Ishikawa (cell line): ENCODE data around the gene NBAS.

Experiments used
- CEBPB ChIP-seq: IDR thresholded peaks from 2 replicates; pipeline ENCODE4 v1.6.1; 2012
- CREB1 ChIP-seq: IDR thresholded peaks from 2 replicates; pipeline ENCODE4 v1.6.1; 2012; ENCODE audit warnings: low read depth
- EGR1 ChIP-seq: IDR thresholded peaks from 2 replicates; pipeline ENCODE4 v1.6.1; 2012
- EP300 ChIP-seq: IDR thresholded peaks from 2 replicates; pipeline ENCODE4 v1.6.1; 2012; ENCODE audit warnings: borderline replicate concordance
- FOXM1 ChIP-seq: IDR thresholded peaks from 2 replicates; pipeline ENCODE4 v1.6.1; 2012; ENCODE audit warnings: low read depth, borderline replicate concordance
- MAX ChIP-seq: IDR thresholded peaks from 2 replicates; pipeline ENCODE4 v1.6.1; 2012
- NFIC ChIP-seq: IDR thresholded peaks from 2 replicates; pipeline ENCODE4 v1.6.1; 2012
- RAD21 ChIP-seq: IDR thresholded peaks from 2 replicates; pipeline ENCODE4 v1.6.1; 2012; ENCODE audit warnings: low read depth
- REST ChIP-seq: IDR thresholded peaks from 2 replicates; pipeline ENCODE4 v1.6.1; 2012; ENCODE audit warnings: low read depth, mild to moderate bottlenecking
- TAF1 ChIP-seq: IDR thresholded peaks from 2 replicates; pipeline ENCODE4 v1.6.1; 2012; ENCODE audit warnings: low read depth, mild to moderate bottlenecking
- TCF12 ChIP-seq: IDR thresholded peaks from 2 replicates; pipeline ENCODE4 v1.6.1; 2012; ENCODE audit warnings: low read depth
- TEAD4 ChIP-seq: IDR thresholded peaks from 2 replicates; pipeline ENCODE4 v1.6.1; 2012
- USF1 ChIP-seq: IDR thresholded peaks from 2 replicates; pipeline ENCODE4 v1.6.1; 2012
- YY1 ChIP-seq: IDR thresholded peaks from 2 replicates; pipeline ENCODE4 v1.6.1; 2012; ENCODE audit warnings: low read depth
- ZBTB7A ChIP-seq: IDR thresholded peaks from 2 replicates; pipeline ENCODE4 v1.6.1; 2012; ENCODE audit warnings: low read depth

The NBAS gene

GRCh38 chr2:15544227-15544626 is 16.9 kb downstream of the NBAS start:
- TF ChIP-seq TEAD4 (no peak), TAF1 (no peak), CREB1 (no peak), EGR1 (no peak), TCF12 (no peak), EP300 (no peak), CEBPB (no peak), ZBTB7A (no peak), MAX (no peak), YY1 (no peak), RAD21 (no peak)

GRCh38 chr2:15543541-15543940 is 17.6 kb downstream of the NBAS start:
- TF ChIP-seq MAX (no peak), USF1 (no peak), TEAD4 (no peak), EP300 (no peak), REST (no peak)

GRCh38 chr2:15543053-15543452 is 18.1 kb downstream of the NBAS start:
- no peak for TF ChIP-seq NFIC
- no peak for TF ChIP-seq MAX
- no peak for TF ChIP-seq YY1
- TF ChIP-seq TEAD4: no peak
- no peak for TF ChIP-seq EP300
- no peak for TF ChIP-seq TCF12
- TF ChIP-seq CEBPB: no peak
- no peak for TF ChIP-seq TAF1
- no peak for TF ChIP-seq RAD21
- no peak for TF ChIP-seq REST
- no peak for TF ChIP-seq EGR1
- TF ChIP-seq USF1: no peak
- TF ChIP-seq FOXM1: no peak
- no peak for TF ChIP-seq CREB1

- TF ChIP-seq CREB1: no peak
- no peak for TF ChIP-seq TAF1
- no peak for TF ChIP-seq ZBTB7A
- no peak for TF ChIP-seq USF1
- no peak for TF ChIP-seq CEBPB
- no peak for TF ChIP-seq EGR1
- no peak for TF ChIP-seq EP300
- TF ChIP-seq TEAD4: no peak
Measured at GRCh38 chr2:15539999-15540398, 21.1 kb downstream of the NBAS start.

GRCh38 chr2:15538792-15539191 is 22.3 kb downstream of the NBAS start:
- TF ChIP-seq TCF12: no peak
- no peak for TF ChIP-seq YY1
- no peak for TF ChIP-seq USF1

GRCh38 chr2:15533860-15534480 is 27.2 kb downstream of the NBAS start:
- TF ChIP-seq RAD21 (no peak), CREB1 (no peak), EGR1 (no peak), ZBTB7A (no peak), TAF1 (no peak), YY1 (no peak), FOXM1 (no peak), CEBPB (no peak), MAX (no peak), REST (no peak), EP300 (no peak), NFIC (no peak), TCF12 (no peak), TEAD4 (no peak), USF1 (no peak)
